Activated naive CD4-positive, alpha-beta T cell treated with anti-CD3 and anti-CD28 coated beads, Interleukin-2, amount 50 U/mL, for 24 hours (primary cell): ENCODE measurements around the gene NSF.
"Not testable (repeated sequence)": the region's sequence is repeated elsewhere in the genome, so short reads cannot be mapped to it uniquely, and the experiment has no call there.

Experiments used
- H3K27ac Mint-ChIP-seq: one replicate; pipeline ENCODE4 v1.8.0; 2021; ENCODE audit warnings: mild to moderate bottlenecking, mixed read lengths
- H3K27me3 Mint-ChIP-seq: one replicate; pipeline ENCODE4 v1.8.0; 2021; ENCODE audit warnings: mixed read lengths
- H3K36me3 Mint-ChIP-seq: one replicate; pipeline ENCODE4 v1.8.0; 2021; ENCODE audit warnings: mixed read lengths
- H3K4me1 Mint-ChIP-seq: one replicate; pipeline ENCODE4 v1.8.0; 2021; ENCODE audit warnings: mixed read lengths
- H3K4me3 Mint-ChIP-seq: one replicate; pipeline ENCODE4 v1.8.0; 2021; ENCODE audit warnings: mild to moderate bottlenecking, mixed read lengths
- H3K9me3 Mint-ChIP-seq: one replicate; pipeline ENCODE4 v1.8.0; 2021; ENCODE audit warnings: mixed read lengths

Gene NSF

DNA sequence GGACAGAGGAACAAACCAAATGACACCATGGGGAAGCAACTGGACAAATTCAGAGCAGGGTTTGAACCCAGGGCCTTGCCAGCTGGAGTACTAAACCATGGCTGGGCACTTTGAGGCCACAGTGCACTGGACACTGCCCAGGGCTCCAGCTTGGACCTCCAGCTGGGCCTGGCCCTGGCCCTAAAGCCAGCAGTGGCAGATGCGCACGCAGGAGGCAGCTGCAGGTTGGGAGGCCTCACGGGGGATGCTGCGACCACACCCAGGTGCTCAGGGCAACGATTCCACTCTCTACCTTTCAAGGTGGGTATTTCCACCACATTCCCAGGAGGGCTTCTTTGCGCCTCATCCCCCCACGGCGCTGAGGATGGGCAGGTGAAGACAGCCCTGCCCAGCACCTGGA is 199.1 kb downstream of the NSF start:
- peaks cover 5% of the 10 kb centered on the region for H3K27me3 Mint-ChIP-seq
- H3K9me3 Mint-ChIP-seq: no peaks in the 10 kb centered on the region
- no peak overlapping the region for H3K27ac Mint-ChIP-seq
- H3K4me1 Mint-ChIP-seq: no peaks in the 10 kb centered on the region
- no peak overlapping the region for H3K4me3 Mint-ChIP-seq
- H3K36me3 Mint-ChIP-seq: no peaks in the 10 kb centered on the region

DNA sequence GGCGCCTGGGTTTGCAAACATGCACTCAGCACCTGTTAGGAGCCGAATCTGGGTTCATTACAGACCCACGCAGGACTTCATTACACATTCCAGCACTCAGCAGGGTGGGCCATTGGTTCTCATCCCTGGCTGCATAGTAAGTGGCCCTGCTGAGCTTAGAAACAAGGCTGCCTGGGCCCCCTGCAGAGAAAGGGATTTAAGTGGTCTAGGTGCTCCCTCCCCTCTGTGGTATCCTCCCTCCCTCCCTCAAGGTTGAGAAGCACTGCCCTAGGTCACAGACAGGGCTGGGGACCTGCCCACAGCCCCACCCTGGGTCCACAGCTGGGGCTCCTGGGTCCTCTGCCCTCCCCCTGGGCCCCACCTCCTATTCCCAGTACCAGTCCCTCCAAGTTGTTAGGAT is 199.7 kb downstream of the NSF start:
- H3K27me3 Mint-ChIP-seq: peaks cover 5% of the 10 kb centered on the region
- no peak overlapping the region for H3K27ac Mint-ChIP-seq
- H3K9me3 Mint-ChIP-seq: no peaks in the 10 kb centered on the region
- no peaks in the 10 kb centered on the region for H3K36me3 Mint-ChIP-seq
- no peak overlapping the region for H3K4me3 Mint-ChIP-seq
- H3K4me1 Mint-ChIP-seq: no peaks in the 10 kb centered on the region

DNA sequence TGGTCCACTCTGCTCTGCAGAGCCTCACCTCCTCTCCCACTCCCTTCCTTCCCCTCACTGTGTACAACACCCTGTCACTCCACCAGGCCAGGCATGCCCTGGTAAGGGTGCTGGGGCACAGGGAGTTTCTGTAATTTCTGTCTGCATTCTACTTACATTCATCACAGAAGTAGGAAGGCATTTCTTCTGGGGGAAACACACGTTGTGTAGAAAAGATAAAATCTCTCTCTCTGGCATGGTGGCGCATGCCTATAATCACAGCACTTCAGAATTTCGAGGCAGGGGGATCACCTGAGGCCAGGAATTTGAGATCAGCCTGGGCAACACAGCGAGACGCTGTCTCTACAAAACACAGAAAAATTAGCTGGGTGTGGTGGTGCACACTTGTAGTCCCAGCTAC is 201.1 kb downstream of the NSF start:
- Mint-ChIP-seq H3K9me3 (no peaks in the 10 kb centered on the region), H3K4me3 (no peak overlapping the region), H3K27me3 (peaks cover 6% of the 10 kb centered on the region), H3K27ac (no peak overlapping the region), H3K4me1 (no peaks in the 10 kb centered on the region), H3K36me3 (no peaks in the 10 kb centered on the region)

DNA sequence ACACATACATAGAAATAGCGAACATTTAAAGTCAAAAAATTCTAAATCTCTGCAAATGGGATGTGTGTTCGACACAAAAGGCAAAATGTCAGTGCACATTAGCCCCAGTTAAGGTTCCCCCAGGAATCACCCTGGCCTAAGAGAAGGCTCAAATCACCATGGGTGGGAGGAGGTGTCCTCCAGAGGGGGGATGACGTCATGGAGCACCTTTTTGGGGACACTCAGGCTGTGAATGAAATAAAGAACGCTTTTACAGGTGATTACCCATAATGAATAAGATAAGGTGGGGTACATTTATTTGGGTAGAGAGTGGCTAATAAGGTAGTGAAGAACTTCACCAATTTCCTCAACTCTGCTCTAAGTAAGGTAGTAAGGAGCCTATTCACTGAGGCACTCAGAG is 201.6 kb downstream of the NSF start:
- peaks cover 6% of the 10 kb centered on the region for H3K27me3 Mint-ChIP-seq
- no peaks in the 10 kb centered on the region for H3K4me1 Mint-ChIP-seq
- H3K4me3 Mint-ChIP-seq: no peak overlapping the region
- no peak overlapping the region for H3K27ac Mint-ChIP-seq
- no peaks in the 10 kb centered on the region for H3K9me3 Mint-ChIP-seq
- H3K36me3 Mint-ChIP-seq: no peaks in the 10 kb centered on the region

DNA sequence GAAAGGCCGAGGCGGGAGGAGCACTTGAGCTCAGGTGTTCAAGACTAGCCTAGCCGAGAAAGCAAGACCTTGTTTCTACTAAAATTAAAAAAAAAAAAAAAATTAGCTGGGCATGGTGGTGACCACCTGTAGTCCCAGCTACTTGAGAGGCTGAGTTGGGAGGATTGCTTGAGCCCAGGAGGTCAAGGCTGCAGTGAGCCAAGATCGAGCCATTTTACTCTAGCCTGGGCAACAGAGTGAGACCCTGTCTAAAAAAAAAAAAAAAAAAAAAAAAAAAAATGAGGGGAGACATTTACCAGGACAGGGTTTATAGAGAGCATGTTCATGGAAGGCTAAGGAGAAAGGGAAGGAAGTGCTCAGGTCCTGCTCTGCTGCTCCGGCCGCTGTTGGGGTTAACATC is 202.6 kb downstream of the NSF start:
- not testable (repeated sequence) for H3K27ac Mint-ChIP-seq, H3K4me1 Mint-ChIP-seq, H3K36me3 Mint-ChIP-seq, H3K4me3 Mint-ChIP-seq, H3K9me3 Mint-ChIP-seq, H3K27me3 Mint-ChIP-seq

DNA sequence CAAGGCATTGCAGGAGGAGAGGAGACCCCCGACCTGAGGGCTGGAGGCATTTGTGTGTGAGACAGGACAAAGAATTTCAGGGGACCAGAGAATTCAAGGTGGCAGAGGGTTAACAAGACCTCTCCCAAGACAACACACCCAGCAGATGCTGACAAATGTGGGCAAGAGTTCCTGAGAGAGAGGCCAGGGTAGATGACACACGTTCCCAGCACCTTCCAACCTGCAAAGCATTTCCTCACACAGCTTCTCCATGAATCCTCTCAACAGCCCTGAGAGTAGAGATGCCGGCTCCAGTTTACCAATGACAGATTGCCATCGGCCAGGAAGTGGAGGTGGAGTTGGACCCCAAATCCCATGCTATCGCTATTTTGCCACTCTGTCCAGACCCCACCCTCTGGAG is 203.1 kb downstream of the NSF start:
- Mint-ChIP-seq H3K9me3 (no peaks in the 10 kb centered on the region), H3K36me3 (no peaks in the 10 kb centered on the region), H3K4me1 (no peaks in the 10 kb centered on the region), H3K27me3 (peaks cover 6% of the 10 kb centered on the region), H3K4me3 (no peak overlapping the region), H3K27ac (no peak overlapping the region)

DNA sequence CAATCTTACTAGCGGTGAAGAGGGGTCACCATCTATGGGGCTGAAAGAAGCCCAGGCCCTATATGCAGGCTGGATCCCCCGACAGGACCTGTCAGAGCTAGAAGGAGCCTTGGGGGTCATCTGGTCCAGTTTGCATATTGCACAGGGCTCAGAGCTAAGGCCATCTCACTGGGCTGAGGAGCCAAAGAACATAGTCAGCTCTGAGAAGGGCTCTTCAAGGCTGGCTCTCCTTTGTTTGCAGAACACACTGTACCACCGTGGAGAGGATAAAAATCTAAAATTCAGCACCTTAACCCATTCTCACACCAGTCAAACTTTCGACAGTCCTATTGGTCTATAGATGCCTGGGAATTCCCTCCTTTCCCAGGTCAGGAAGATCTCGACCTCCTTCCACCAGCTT is 203.8 kb downstream of the NSF start:
- H3K4me3 Mint-ChIP-seq: no peak overlapping the region
- H3K27ac Mint-ChIP-seq: no peak overlapping the region
- peaks cover 6% of the 10 kb centered on the region for H3K27me3 Mint-ChIP-seq
- no peaks in the 10 kb centered on the region for H3K36me3 Mint-ChIP-seq
- no peaks in the 10 kb centered on the region for H3K4me1 Mint-ChIP-seq
- H3K9me3 Mint-ChIP-seq: no peaks in the 10 kb centered on the region

DNA sequence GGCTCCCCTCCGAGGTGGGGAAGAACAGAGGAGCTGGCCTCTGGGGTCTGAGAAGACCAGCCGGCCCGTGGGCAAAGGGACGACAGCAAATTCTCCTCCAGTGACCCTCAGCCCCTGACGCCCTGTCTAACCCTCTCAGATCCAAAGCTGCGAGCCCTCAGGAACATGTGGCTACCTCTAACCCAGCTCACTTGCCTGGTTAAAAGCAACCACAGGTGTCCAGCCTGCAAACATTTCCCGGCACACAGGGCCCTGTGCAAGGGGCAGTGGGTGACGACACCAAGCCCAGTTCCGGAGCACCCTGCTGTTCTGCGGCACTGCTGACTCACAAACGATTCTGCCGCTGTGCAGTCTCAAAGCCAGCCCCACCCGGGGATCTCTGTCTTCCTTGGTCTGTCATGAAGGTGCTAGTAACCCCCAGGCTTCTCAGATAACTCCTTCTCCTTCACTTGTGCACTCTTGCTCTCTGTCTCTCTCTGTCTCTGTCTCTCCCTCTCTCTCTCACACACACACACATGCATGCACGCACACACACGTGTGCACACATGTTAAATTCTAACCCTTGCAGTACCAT is 205.0 kb downstream of the NSF start:
- Mint-ChIP-seq H3K27me3 (peaks cover 6% of the 10 kb centered on the region), H3K36me3 (no peaks in the 10 kb centered on the region), H3K4me3 (no peak overlapping the region), H3K9me3 (no peaks in the 10 kb centered on the region), H3K4me1 (no peaks in the 10 kb centered on the region), H3K27ac (no peak overlapping the region)

DNA sequence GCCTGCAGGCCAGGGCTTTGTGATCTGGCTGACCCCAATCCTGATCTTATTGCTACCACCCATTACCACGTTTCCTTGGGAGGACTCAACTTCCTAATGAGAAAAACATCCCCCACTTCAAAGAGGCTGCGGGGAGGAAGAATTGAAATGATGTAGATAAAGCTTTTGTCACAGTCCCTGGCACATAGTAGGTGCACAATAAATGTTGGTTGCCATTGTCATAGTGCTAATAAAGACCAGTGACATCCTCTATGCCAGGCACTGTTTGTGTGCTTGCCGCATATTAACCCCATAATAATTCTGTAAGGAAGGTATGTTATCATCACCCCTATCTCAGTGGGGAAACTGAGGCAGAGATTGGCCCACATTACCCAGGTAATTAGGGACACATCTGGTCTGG is 205.6 kb downstream of the NSF start:
- no peaks in the 10 kb centered on the region for H3K9me3 Mint-ChIP-seq
- H3K4me3 Mint-ChIP-seq: no peak overlapping the region
- no peak overlapping the region for H3K27ac Mint-ChIP-seq
- peaks cover 6% of the 10 kb centered on the region for H3K27me3 Mint-ChIP-seq
- H3K4me1 Mint-ChIP-seq: no peaks in the 10 kb centered on the region
- no peaks in the 10 kb centered on the region for H3K36me3 Mint-ChIP-seq

DNA sequence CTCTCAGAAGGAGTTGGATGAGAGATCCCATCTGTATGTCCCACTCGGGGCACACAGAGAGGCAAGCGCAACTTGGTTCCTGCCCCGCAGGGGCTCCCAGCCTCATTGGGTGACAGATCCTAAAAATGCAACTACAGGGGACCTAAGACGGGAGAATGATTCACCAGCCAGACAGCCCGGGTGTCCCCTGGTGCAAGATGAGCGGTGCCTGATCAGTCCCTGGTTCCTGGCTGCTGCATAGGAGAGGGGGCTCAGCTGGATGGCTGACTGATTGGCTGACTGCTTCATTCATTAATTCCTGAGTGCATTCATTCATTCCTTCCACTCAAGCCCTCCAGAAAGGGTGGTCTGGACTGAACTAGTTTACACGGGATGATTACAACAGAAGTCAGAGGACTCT is 206.1 kb downstream of the NSF start:
- no peak overlapping the region for H3K4me3 Mint-ChIP-seq
- H3K27me3 Mint-ChIP-seq: peaks cover 4% of the 10 kb centered on the region
- H3K4me1 Mint-ChIP-seq: no peaks in the 10 kb centered on the region
- no peaks in the 10 kb centered on the region for H3K9me3 Mint-ChIP-seq
- no peaks in the 10 kb centered on the region for H3K36me3 Mint-ChIP-seq
- H3K27ac Mint-ChIP-seq: no peak overlapping the region

DNA sequence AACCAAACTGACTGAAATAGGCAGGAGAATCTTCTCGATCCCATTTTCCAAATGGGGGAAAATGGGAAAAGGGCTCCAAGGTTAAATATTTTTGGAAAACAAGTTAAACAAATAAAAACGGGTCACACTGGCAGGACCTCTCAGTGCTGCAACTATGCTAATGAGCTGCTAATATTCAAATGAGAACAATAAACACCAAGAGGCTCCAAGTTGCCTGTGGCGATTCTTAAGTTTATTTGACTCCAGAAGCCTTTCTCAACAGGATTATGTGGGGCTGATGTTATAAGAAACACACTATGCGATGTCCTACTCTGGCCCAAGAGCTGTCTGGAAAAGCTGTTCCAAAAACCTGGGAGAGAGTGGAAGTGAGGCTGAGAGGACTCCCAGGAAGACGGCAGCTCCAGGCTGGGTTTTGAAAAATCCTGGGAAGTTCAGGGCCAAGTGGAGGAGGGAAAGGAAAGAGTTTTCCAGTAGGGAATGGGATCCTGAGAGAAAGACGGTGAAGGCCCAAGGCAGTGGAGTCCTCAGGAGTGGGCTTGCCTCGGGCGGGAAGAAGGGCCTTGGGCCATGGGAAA is 206.6 kb downstream of the NSF start:
- H3K27me3 Mint-ChIP-seq: peaks cover 3% of the 10 kb centered on the region
- H3K4me3 Mint-ChIP-seq: no peak overlapping the region
- H3K36me3 Mint-ChIP-seq: no peaks in the 10 kb centered on the region
- H3K27ac Mint-ChIP-seq: no peak overlapping the region
- H3K9me3 Mint-ChIP-seq: no peaks in the 10 kb centered on the region
- no peaks in the 10 kb centered on the region for H3K4me1 Mint-ChIP-seq

DNA sequence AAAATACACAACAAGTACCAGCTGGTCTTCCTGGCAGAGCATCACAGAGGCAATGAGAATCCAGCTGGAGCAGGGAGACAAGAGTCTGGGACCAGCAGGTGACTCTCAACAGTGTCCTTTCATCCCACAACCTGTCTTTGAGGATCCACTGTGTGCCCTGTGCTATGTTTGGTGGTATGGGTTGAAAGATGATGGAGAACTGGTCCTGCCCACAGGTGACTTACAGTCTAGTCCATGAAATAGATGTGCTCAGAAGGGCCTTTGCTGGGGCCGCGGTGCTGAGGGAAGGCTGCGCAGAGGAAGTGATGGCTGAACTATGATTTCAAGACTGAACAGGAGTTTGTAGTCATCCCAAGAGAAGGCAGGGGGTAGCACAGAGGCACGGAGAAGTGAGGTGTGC is 210.1 kb downstream of the NSF start:
- H3K4me1 Mint-ChIP-seq: no peaks in the 10 kb centered on the region

DNA sequence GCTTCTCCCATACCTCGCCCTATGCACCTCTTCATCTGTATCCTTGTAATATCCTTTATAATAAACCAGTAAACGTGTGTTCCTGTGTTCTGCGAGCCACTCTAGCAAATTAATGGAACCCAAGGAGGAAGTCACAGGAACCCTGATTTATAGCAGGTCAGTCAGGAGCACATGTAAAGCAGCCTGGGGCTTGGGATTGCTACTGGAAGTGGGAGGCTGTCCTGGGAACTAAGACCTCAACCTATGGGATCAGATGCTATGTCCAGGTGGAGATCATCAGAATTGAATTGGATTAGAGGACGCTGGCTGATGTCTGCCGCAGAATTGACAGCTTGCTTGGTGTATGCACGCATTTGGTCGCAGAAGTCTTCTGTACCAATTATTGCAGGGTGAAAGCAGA is 212.3 kb downstream of the NSF start:
- no peaks in the 10 kb centered on the region for H3K9me3 Mint-ChIP-seq
- no peaks in the 10 kb centered on the region for H3K36me3 Mint-ChIP-seq
- H3K27me3 Mint-ChIP-seq: no peaks in the 10 kb centered on the region
- H3K4me1 Mint-ChIP-seq: no peaks in the 10 kb centered on the region
- H3K27ac Mint-ChIP-seq: no peak overlapping the region
- no peak overlapping the region for H3K4me3 Mint-ChIP-seq

More for the DNA sequence above, 210.1 kb downstream of the NSF start:
- no peak overlapping the region for H3K4me3 Mint-ChIP-seq
- no peaks in the 10 kb centered on the region for H3K9me3 Mint-ChIP-seq
- no peaks in the 10 kb centered on the region for H3K36me3 Mint-ChIP-seq
- peaks cover 1% of the 10 kb centered on the region for H3K27me3 Mint-ChIP-seq
- no peak overlapping the region for H3K27ac Mint-ChIP-seq

DNA sequence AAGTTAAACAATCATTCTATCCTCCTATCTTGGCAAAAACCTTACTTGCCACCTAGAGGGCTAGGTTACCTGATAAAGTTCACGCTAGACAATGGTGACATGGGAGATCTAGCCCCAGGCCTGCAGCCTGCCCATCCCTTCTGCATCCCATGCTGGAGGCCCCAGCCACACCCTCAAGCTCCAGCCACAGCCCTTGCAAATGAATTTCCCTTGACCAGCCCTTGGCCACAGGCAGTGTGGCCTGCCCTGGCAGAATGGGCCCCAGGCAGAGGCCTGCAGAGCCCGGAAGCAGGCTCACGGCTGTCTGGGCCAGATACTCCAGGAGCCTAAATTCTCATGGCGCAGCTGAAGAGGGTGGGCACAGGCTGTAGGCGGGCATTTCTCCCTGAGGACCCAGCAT is 213.1 kb downstream of the NSF start:
- H3K9me3 Mint-ChIP-seq: no peaks in the 10 kb centered on the region
- H3K27me3 Mint-ChIP-seq: no peaks in the 10 kb centered on the region
- H3K4me3 Mint-ChIP-seq: no peak overlapping the region
- no peaks in the 10 kb centered on the region for H3K4me1 Mint-ChIP-seq
- H3K27ac Mint-ChIP-seq: no peak overlapping the region
- no peaks in the 10 kb centered on the region for H3K36me3 Mint-ChIP-seq

DNA sequence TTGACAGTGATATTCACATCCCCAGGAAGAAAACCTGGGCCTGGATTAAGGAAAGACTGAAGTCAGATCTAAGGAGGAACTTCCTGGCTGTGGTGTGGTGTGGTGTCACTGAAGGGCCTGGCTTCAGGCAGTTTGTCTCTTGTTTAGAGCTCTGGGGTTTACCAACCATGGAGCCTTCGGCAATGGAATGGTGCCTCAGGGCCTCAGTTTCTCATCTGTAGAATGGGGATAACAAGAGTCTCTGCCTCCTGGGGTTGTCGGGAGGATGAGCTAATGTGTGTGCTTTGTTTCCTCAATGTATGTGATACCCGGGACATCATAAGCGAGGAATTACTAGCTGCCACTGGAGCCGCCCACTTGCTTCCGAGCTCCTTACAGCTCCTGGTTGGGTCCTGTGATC is 215.3 kb downstream of the NSF start:
- Mint-ChIP-seq H3K4me3 (no peak overlapping the region), H3K9me3 (no peaks in the 10 kb centered on the region), H3K27me3 (peaks cover 1% of the 10 kb centered on the region), H3K36me3 (no peaks in the 10 kb centered on the region), H3K27ac (no peak overlapping the region), H3K4me1 (no peaks in the 10 kb centered on the region)
